ENCODE results near the gene TNFRSF1A.

TNFRSF1A gene

DNA sequence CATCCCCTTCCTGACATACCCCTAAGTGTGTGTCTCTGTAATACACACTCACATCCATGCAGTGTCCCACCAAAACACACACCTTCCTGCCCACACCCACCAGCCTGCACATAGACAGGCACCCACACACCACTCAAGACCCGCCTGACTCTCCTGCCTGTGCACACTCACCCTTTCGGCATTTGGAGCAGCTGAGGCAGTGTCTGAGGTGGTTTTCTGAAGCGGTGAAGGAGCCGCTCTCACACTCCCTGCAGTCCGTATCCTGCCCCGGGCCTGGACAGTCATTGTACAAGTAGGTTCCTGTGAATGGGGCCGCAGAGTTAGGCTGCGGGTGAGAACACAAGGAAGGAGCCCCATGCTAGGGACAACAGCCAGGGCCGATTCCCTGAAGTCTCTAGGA, 8.3 kb downstream of the TNFRSF1A start:
- TF ChIP-seq, protein P1, sequence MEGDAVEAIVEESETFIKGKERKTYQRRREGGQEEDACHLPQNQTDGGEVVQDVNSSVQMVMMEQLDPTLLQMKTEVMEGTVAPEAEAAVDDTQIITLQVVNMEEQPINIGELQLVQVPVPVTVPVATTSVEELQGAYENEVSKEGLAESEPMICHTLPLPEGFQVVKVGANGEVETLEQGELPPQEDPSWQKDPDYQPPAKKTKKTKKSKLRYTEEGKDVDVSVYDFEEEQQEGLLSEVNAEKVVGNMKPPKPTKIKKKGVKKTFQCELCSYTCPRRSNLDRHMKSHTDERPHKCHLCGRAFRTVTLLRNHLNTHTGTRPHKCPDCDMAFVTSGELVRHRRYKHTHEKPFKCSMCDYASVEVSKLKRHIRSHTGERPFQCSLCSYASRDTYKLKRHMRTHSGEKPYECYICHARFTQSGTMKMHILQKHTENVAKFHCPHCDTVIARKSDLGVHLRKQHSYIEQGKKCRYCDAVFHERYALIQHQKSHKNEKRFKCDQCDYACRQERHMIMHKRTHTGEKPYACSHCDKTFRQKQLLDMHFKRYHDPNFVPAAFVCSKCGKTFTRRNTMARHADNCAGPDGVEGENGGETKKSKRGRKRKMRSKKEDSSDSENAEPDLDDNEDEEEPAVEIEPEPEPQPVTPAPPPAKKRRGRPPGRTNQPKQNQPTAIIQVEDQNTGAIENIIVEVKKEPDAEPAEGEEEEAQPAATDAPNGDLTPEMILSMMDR (IDR thresholded peaks at IDR 0.05; ENCODE audit: low read depth, low read length), result no peak
- H3K4me3 ChIP-seq (ENCODE audit: low read depth, low read length), result peak overlapping the region; percentile 6; the same call in 1 of the 2 replicates

DNA sequence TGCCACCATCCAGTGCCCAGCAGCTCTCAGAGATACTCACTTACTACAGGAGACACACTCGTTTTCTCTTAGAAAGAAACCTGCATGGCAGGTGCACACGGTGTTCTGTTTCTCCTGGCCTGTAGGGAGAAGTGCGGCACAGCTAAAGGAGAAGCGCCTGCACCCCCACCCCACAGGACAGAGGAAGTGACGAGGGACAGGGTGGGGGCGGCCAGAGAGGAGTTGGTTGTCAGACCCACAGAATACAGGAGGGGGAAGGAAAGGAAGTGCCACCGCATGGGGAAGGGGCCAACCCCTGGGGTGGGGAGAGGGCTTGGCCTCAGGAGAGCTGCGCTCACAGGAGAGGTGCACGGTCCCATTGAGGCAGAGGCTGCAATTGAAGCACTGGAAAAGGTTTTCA, 8.8 kb downstream of the TNFRSF1A start:
- no peak overlapping the region for H3K4me3 ChIP-seq (ENCODE audit: low read depth, low read length)
- TF ChIP-seq, protein P1 (IDR thresholded peaks at IDR 0.05; ENCODE audit: low read depth, low read length), result no peak

DNA sequence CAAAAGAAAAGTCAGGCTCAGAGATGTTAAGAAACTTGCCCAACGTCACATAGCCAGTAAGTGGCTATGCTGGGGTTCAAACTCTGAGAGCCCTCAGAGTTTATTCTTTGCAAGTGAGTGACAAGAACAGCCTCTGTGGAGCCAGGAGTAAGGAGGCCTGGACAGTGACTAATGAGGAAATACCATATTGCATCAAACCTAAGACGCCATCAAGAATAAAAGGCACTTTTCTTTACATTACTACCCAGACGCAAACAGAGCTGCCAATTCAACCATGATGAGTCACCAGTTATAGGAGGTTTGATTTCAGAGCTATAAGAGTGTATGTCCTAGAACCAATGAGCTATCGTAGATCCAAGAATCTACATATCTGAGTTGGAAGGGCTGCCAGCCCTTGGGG, 9.4 kb downstream of the TNFRSF1A start:
- no peak overlapping the region for H3K4me3 ChIP-seq (ENCODE audit: low read depth, low read length)
- TF ChIP-seq, protein P1 (IDR thresholded peaks at IDR 0.05; ENCODE audit: low read depth, low read length), result no peak

DNA sequence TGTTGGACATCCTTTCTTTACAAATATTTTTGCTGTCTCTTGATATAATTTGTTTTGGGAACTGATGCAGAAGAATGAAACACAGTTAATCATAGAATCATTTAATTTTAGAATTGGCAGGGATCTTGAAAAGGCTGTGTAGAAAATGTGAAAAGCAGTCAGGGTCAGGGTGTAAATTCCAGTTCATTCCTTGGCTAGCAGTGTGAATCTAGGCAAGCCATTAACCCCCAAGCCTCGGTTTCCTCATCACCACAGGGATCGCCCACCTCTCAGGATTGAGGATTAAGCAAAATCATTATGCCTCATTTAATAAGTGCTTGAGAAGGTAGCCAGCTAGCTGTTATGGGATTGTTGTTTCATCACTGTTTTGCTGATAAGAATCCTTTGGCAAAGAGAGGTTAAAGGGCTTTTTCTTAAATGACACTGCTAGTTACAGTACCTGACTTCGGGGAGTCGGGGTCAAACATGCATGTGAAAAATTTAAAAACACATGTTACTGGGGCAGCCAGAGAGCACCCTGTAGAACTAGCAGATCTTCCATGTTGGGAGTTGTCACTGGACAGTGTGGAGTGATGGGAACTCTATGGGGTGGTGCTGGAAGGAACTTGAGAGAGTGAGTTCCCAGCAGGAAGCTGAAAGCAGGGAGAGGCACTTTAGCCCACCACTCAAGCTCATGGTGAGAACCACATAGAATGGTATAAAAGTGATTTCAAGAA, 10.7 kb downstream of the TNFRSF1A start:
- TF ChIP-seq, protein P1 (IDR thresholded peaks at IDR 0.05; ENCODE audit: low read depth, low read length), result no peak
- H3K4me3 ChIP-seq (ENCODE audit: low read depth, low read length), result no peak overlapping the region

- TF ChIP-seq, protein P1 (IDR thresholded peaks at IDR 0.05; ENCODE audit: low read depth, low read length), result no peak
- no peak overlapping the region for H3K4me3 ChIP-seq (ENCODE audit: low read depth, low read length)
These were observed 11.7 kb downstream of the TNFRSF1A start for GRCh38 chr12:6330192-6330591.

GRCh38 chr12:6329703-6330064, 12.2 kb downstream of the TNFRSF1A start:
- TF ChIP-seq, protein P1 (IDR thresholded peaks at IDR 0.05; ENCODE audit: low read depth, low read length), result no peak

GRCh38 chr12:6328945-6329702, 12.8 kb downstream of the TNFRSF1A start:
- no peak overlapping the region for H3K4me3 ChIP-seq (ENCODE audit: low read depth, low read length)
- TF ChIP-seq, protein P1 (IDR thresholded peaks at IDR 0.05; ENCODE audit: low read depth, low read length), result no peak

More at GRCh38 chr12:6329703-6330064, 12.2 kb downstream of the TNFRSF1A start:
- H3K4me3 ChIP-seq (ENCODE audit: low read depth, low read length), result no peak overlapping the region

Data from WI38 (cell line).